Natural killer cell treated with Interleukin-12 subunit alpha and Interleukin-12 subunit beta and Interleukin-15 and Interleukin-18, amount 100 ng/mL, for 72 hours (primary cell): ENCODE measurements around the gene POLR3G. TPM values are rescaled to one million over a fixed set of nuclear protein-coding genes. Genes with fewer than 3 reads are reported as not detected.
A peak's percentile ranks its signal among the peaks of the same experiment; 100 is the strongest.

Experiments used
- ATAC-seq, 2 donors: fragments of 150-1000 bp; cut with Tn5 transposase in 1 of 2; sonication (Bioruptor Pico), chemical (Tn5 transposase) in 1 of 2; 2 replicates each; pipeline ENCODE4 v1.10.0; 2021
- DNase-seq: peaks from one replicate; pipeline ENCODE4 v3.0.0; 2022; ENCODE audit warnings: low spot score
- H3K27ac Mint-ChIP-seq, 2 donors: 1 replicate in 1 of 2; 2 replicates in 1 of 2; pipeline ENCODE4 v1.8.0; 2022; ENCODE audit warnings: mixed read lengths in 2 of 2, mild to moderate bottlenecking in 1 of 2, moderate library complexity in 1 of 2
- H3K27me3 Mint-ChIP-seq, 2 donors: 1 replicate in 1 of 2; 2 replicates in 1 of 2; pipeline ENCODE4 v1.8.0; 2022; ENCODE audit warnings: mixed read lengths in 2 of 2
- H3K36me3 Mint-ChIP-seq: one replicate; pipeline ENCODE4 v1.8.0; 2022; ENCODE audit warnings: mixed read lengths
- H3K4me1 Mint-ChIP-seq, 2 donors: 1 replicate in 1 of 2; 2 replicates in 1 of 2; pipeline ENCODE4 v1.8.0; 2022; ENCODE audit warnings: low read depth in 2 of 2, mixed read lengths in 2 of 2, mild to moderate bottlenecking in 1 of 2
- H3K4me3 Mint-ChIP-seq: one replicate; pipeline ENCODE4 v1.8.0; 2022; ENCODE audit warnings: mixed read lengths
- H3K9me3 Mint-ChIP-seq: 2 replicates; pipeline ENCODE4 v1.8.0; 2022; ENCODE audit warnings: mixed read lengths
- total RNA-seq, 2 donors: library from RNA; stranded (reverse); gene quantifications; one replicate each; pipeline ENCODE4 v1.2.3, GENCODE V29; 2022

Gene POLR3G
- total RNA-seq, 2 donors from 2014 or later = 9.5 to 29.3 TPM

GRCh38 chr5:90549223-90549622, 74.6 kb downstream of the POLR3G start:
- Mint-ChIP-seq H3K27ac (no peak overlapping the region), H3K4me1 (no peaks in the 10 kb centered on the region), H3K9me3 (no peaks in the 10 kb centered on the region), H3K36me3 (no peaks in the 10 kb centered on the region), H3K27me3 (peaks cover 19 to 39% of the 10 kb centered on the region in 2 donors), H3K4me3 (no peak overlapping the region)
- DNase-seq (no peak), ATAC-seq (no peak)

GRCh38 chr5:90549729-90550275, 75.1 kb downstream of the POLR3G start:
- no peak overlapping the region for H3K4me3 Mint-ChIP-seq
- H3K4me1 Mint-ChIP-seq = no peaks in the 10 kb centered on the region
- no peaks in the 10 kb centered on the region for H3K36me3 Mint-ChIP-seq
- no peaks in the 10 kb centered on the region for H3K9me3 Mint-ChIP-seq
- DNase-seq (no peak), ATAC-seq (no peak)
- peaks cover 22 to 38% of the 10 kb centered on the region in 2 donors for H3K27me3 Mint-ChIP-seq
- no peak overlapping the region for H3K27ac Mint-ChIP-seq

DNA sequence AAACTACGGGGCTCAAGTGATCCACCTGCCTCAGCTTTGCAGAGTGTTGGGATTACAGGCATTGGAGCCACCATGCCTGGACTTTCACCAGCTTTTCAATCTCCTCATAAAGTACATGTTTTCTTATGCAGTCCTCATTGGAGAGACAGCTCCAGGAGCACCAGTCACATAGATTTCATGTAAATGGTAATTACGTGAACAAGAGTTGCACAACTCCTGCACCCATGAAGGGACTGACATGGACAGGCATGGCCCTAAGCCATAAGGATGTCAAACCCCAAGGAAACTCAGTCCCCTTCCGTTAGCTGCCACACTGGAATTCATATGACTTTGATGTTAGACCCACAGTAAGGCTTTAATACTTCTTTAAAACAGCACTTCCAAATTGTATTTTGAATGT, 76.3 kb downstream of the POLR3G start:
- H3K4me3 Mint-ChIP-seq = no peak overlapping the region
- H3K27ac Mint-ChIP-seq = no peak overlapping the region
- DNase-seq (no peak), ATAC-seq (no peak)
- no peaks in the 10 kb centered on the region for H3K4me1 Mint-ChIP-seq
- H3K27me3 Mint-ChIP-seq = peaks cover 23 to 37% of the 10 kb centered on the region in 2 donors
- H3K9me3 Mint-ChIP-seq = no peaks in the 10 kb centered on the region
- no peaks in the 10 kb centered on the region for H3K36me3 Mint-ChIP-seq

DNA sequence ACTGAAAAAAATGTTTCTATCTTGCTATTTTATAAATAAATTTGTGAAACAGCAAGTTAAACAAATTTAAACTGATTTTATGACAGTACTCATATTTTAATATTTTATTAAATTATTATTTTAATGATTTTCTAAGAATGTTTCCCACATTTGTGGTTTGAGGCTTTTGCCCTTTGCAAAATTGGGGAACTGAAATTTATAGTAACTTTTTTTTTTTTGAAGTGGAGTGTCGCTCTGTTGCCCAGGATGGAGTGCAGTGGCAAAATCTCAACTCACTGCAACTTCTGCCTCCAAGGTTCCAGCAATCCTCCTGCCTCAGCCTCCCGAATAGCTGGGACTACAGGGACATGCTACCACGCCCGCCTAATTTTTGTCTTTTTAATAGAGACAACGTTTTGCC, 76.7 kb downstream of the POLR3G start:
- ATAC-seq = no peak
- no peak for DNase-seq
- no peaks in the 10 kb centered on the region for H3K36me3 Mint-ChIP-seq
- peaks cover 26 to 41% of the 10 kb centered on the region in 2 donors for H3K27me3 Mint-ChIP-seq
- no peak overlapping the region for H3K4me3 Mint-ChIP-seq
- H3K9me3 Mint-ChIP-seq = no peaks in the 10 kb centered on the region
- no peaks in the 10 kb centered on the region for H3K4me1 Mint-ChIP-seq
- no peak overlapping the region for H3K27ac Mint-ChIP-seq

GRCh38 chr5:90553711-90554110, 79.0 kb downstream of the POLR3G start:
- Mint-ChIP-seq H3K9me3 (no peaks in the 10 kb centered on the region), H3K4me3 (no peak overlapping the region), H3K27me3 (peaks cover 39 to 62% of the 10 kb centered on the region in 2 donors), H3K4me1 (peaks cover 0 to 5% of the 10 kb centered on the region in 2 donors), H3K36me3 (no peaks in the 10 kb centered on the region), H3K27ac (no peak overlapping the region)
- DNase-seq (no peak), ATAC-seq (no peak)

GRCh38 chr5:90554358-90555006, 79.8 kb downstream of the POLR3G start:
- H3K27ac Mint-ChIP-seq = no peak overlapping the region
- H3K36me3 Mint-ChIP-seq = no peaks in the 10 kb centered on the region
- H3K9me3 Mint-ChIP-seq = no peaks in the 10 kb centered on the region
- H3K4me3 Mint-ChIP-seq = no peak overlapping the region
- ATAC-seq = no peak
- DNase-seq = no peak
- H3K4me1 Mint-ChIP-seq = peaks cover 0 to 5% of the 10 kb centered on the region in 2 donors
- H3K27me3 Mint-ChIP-seq = peaks cover 42 to 69% of the 10 kb centered on the region in 2 donors

DNA sequence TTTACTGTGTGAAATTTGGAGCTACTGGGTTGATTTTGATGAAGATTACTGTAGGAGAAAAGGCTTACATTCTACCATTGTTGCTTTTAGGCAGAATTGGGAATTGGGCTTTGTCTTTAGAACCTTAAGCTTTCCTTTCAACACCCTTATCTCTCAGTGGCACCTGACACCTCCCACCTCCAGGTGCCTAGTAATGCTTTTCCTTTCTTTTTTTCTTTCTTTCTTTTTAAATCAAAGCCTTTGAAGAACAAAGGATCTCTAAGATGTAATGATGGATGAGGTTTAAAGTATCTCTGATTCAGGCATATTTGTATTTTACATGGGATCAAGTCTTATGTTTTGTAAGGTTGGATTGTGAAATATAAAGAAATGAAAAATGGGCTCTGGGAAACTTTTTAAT, 81.0 kb downstream of the POLR3G start:
- Mint-ChIP-seq H3K27me3 (peaks cover 45 to 74% of the 10 kb centered on the region in 2 donors), H3K36me3 (no peaks in the 10 kb centered on the region), H3K4me1 (peaks cover 0 to 5% of the 10 kb centered on the region in 2 donors), H3K4me3 (no peak overlapping the region), H3K27ac (no peak overlapping the region), H3K9me3 (no peaks in the 10 kb centered on the region)
- ATAC-seq = no peak
- DNase-seq = no peak

DNA sequence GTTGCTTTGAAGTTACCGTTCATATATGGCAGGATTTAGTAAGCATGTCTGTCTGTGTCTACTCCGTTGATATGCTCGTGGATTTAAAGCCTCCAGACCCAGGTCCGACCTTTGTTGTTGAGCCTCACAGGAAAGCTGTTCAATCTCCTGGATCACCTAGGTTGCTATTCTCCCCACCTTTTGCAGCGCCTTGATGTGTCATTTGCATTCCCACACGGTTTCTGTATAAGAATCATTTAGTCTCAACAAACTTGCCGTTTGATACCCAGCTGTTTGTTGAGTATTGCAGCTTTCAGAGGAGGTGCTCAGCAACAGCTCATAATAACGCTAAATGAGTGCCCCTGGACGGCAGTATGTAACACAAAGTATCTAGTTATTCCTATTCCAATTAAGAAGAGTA, 82.7 kb downstream of the POLR3G start:
- ATAC-seq (no peak), DNase-seq (no peak)
- H3K36me3 Mint-ChIP-seq = no peaks in the 10 kb centered on the region
- H3K4me1 Mint-ChIP-seq = peaks cover 0 to 5% of the 10 kb centered on the region in 2 donors
- no peak overlapping the region for H3K27ac Mint-ChIP-seq
- H3K9me3 Mint-ChIP-seq = no peaks in the 10 kb centered on the region
- no peak overlapping the region for H3K4me3 Mint-ChIP-seq
- peaks cover 41 to 66% of the 10 kb centered on the region in 2 donors for H3K27me3 Mint-ChIP-seq

DNA sequence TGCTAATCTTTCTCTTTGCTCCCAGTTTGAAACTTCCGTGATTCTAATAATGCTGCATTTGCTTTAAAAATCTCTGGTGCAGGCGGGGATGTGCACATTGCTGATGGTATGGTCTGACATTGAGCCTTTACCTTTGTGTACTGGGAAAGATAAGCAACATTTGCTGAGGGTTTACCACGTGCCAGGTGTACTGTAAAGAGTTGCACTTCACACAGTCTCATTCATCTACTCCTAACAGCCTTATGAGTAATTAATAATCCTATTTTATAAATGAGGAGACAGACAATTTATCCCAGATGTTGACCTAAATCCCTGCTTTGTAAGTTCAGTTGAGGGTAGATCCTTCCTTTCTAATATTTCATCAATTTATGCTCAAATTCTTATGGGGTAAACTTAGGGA, 83.2 kb downstream of the POLR3G start:
- H3K27ac Mint-ChIP-seq = no peak overlapping the region
- H3K9me3 Mint-ChIP-seq = no peaks in the 10 kb centered on the region
- no peak for ATAC-seq
- H3K4me3 Mint-ChIP-seq = no peak overlapping the region
- peaks cover 0 to 5% of the 10 kb centered on the region in 2 donors for H3K4me1 Mint-ChIP-seq
- no peaks in the 10 kb centered on the region for H3K36me3 Mint-ChIP-seq
- peaks cover 36 to 62% of the 10 kb centered on the region in 2 donors for H3K27me3 Mint-ChIP-seq
- DNase-seq = no peak

GRCh38 chr5:90558344-90559192, 83.9 kb downstream of the POLR3G start, which contains the start of gene ADGRV1:
TSS of gene ADGRV1 (plus strand) at chr5:90558797. CDS start at chr5:90558896, 99 bp downstream.
- H3K4me1 Mint-ChIP-seq = peaks cover 0 to 5% of the 10 kb centered on the region in 2 donors
- H3K4me3 Mint-ChIP-seq = no peak within 1 kb of the TSS
- peak; percentile 44 to 61 for ATAC-seq
- no peaks in the 10 kb centered on the region for H3K36me3 Mint-ChIP-seq
- no peaks in the 10 kb centered on the region for H3K9me3 Mint-ChIP-seq
- no peak for DNase-seq
- peaks cover 34 to 65% of the 10 kb centered on the region in 2 donors for H3K27me3 Mint-ChIP-seq
- no peak within 1 kb of the TSS for H3K27ac Mint-ChIP-seq

DNA sequence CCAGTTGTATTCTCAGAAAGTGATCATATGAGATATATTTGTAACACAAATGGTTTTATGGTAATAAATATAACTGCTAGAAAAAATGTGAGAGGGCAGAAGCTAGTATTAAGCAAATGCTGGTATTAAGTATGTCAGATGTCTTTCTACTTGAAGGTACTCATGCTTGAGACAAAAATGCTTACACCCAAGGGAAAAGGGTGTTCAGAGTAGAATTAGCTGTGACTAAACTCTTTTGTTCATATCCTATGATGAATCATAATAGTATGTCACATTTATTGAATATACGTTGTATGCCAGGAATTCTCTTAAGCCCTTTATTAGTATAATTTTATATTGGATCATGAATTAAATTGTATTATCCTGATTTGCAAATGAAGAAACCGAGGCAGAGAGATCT, 86.1 kb downstream of the POLR3G start:
- no peak for DNase-seq
- Mint-ChIP-seq H3K27ac (no peak overlapping the region), H3K9me3 (no peaks in the 10 kb centered on the region), H3K4me3 (no peak overlapping the region), H3K27me3 (peaks cover 29 to 58% of the 10 kb centered on the region in 2 donors), H3K36me3 (no peaks in the 10 kb centered on the region), H3K4me1 (peaks cover 0 to 5% of the 10 kb centered on the region in 2 donors)
- ATAC-seq = no peak

- no peak for DNase-seq
- H3K4me3 Mint-ChIP-seq = no peak overlapping the region
These were observed 87.1 kb downstream of the POLR3G start for GRCh38 chr5:90561766-90562165.

DNA sequence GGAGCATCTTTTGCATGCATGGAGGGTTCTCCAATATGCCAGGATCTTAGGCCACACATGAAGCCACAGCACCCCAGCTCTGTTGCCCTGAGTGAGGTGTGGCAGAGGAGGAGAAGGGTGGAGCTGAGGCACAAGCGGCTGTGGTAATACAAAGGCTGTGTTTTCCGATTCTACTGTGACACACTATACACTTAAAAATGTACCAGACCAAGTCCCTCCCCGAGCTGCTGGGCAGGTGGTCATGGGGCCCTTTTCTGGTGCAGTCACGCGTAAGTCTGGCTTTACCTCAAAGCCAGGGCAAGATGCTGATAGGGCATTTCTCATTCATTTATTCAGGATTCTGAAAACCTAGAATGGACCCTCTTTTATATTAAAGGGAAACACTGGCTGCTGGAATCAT, 87.7 kb downstream of the POLR3G start:
- no peak overlapping the region for H3K4me3 Mint-ChIP-seq
- H3K4me1 Mint-ChIP-seq = peaks cover 0 to 5% of the 10 kb centered on the region in 2 donors
- peaks cover 23 to 42% of the 10 kb centered on the region in 2 donors for H3K27me3 Mint-ChIP-seq
- no peaks in the 10 kb centered on the region for H3K36me3 Mint-ChIP-seq
- ATAC-seq = no peak
- no peak overlapping the region for H3K27ac Mint-ChIP-seq
- DNase-seq = no peak
- no peaks in the 10 kb centered on the region for H3K9me3 Mint-ChIP-seq

More at GRCh38 chr5:90561766-90562165, 87.1 kb downstream of the POLR3G start:
- Mint-ChIP-seq H3K27ac (no peak overlapping the region), H3K4me1 (peaks cover 0 to 5% of the 10 kb centered on the region in 2 donors), H3K9me3 (no peaks in the 10 kb centered on the region), H3K27me3 (peaks cover 26 to 48% of the 10 kb centered on the region in 2 donors), H3K36me3 (no peaks in the 10 kb centered on the region)
- ATAC-seq = no peak

GRCh38 chr5:90563108-90563507, 88.4 kb downstream of the POLR3G start:
- no peak overlapping the region for H3K4me3 Mint-ChIP-seq
- H3K27ac Mint-ChIP-seq = no peak overlapping the region
- H3K27me3 Mint-ChIP-seq = peaks cover 20 to 39% of the 10 kb centered on the region in 2 donors
- H3K9me3 Mint-ChIP-seq = no peaks in the 10 kb centered on the region
- H3K4me1 Mint-ChIP-seq = peaks cover 0 to 5% of the 10 kb centered on the region in 2 donors
- ATAC-seq (no peak), DNase-seq (no peak)
- no peaks in the 10 kb centered on the region for H3K36me3 Mint-ChIP-seq
